GM18858 (cell line): ENCODE measurements around the gene LIPC.

Experiments used
- ATAC-seq: cut with Tn5 transposase; IDR thresholded peaks from one replicate; pipeline ENCODE4 v1.9.1; 2021; ENCODE audit not compliant: unreplicated experiment

The LIPC gene

GRCh38 chr15:58490888-58491473 lies 59.2 kb downstream of the LIPC start:
- ATAC-seq = no peak

GRCh38 chr15:58491499-58492202 lies 59.9 kb downstream of the LIPC start:
- ATAC-seq = no peak

- no peak for ATAC-seq
Measured at GRCh38 chr15:58492661-58493397, 61.0 kb downstream of the LIPC start.

GRCh38 chr15:58494567-58494966 lies 62.8 kb downstream of the LIPC start:
- ATAC-seq = no peak

GRCh38 chr15:58495891-58496408 lies 64.2 kb downstream of the LIPC start:
- no peak for ATAC-seq

- no peak for ATAC-seq
Measured at GRCh38 chr15:58497046-58497785, 65.4 kb downstream of the LIPC start.

- ATAC-seq = no peak
Measured at GRCh38 chr15:58498821-58499580, 67.2 kb downstream of the LIPC start.

GRCh38 chr15:58501006-58501405 lies 69.2 kb downstream of the LIPC start:
- ATAC-seq = no peak

GRCh38 chr15:58501636-58502188 lies 69.9 kb downstream of the LIPC start:
- ATAC-seq = no peak

- no peak for ATAC-seq
Measured at GRCh38 chr15:58503139-58504027, 71.6 kb downstream of the LIPC start.

GRCh38 chr15:58504674-58505234 lies 73.0 kb downstream of the LIPC start:
- ATAC-seq = no peak

GRCh38 chr15:58505581-58505980 lies 73.8 kb downstream of the LIPC start:
- no peak for ATAC-seq

- no peak for ATAC-seq
Measured at GRCh38 chr15:58506064-58506490, 74.3 kb downstream of the LIPC start.

GRCh38 chr15:58506783-58507668 lies 75.2 kb downstream of the LIPC start:
- ATAC-seq = no peak

GRCh38 chr15:58509556-58509955 lies 77.8 kb downstream of the LIPC start:
- ATAC-seq = no peak

- no peak for ATAC-seq
Measured at GRCh38 chr15:58510715-58511598, 79.2 kb downstream of the LIPC start.

GRCh38 chr15:58511599-58511987 lies 79.8 kb downstream of the LIPC start:
- ATAC-seq = no peak
